IMR-90 (cell line): ENCODE data around the gene ALCAM. TPM values are rescaled to one million over a fixed set of nuclear protein-coding genes. Genes with fewer than 3 reads are reported as not detected.

Experiments used
- ATAC-seq: fragments of 200-7000 bp; cut with Tn5 transposase; 2 replicates; pipeline ENCODE4 v1.9.1; 2020; ENCODE audit warnings: low read depth, mild to moderate bottlenecking, moderate library complexity
- BruUV-seq: library from RNA; stranded (reverse); fragments of 400-500 nt; replicated peaks from 2 replicates; lab custom pipeline; 2021; lab: Mats Ljungman, UMichigan
- CTCF ChIA-PET: fragments of 300-600 bp; formaldehyde crosslinking; extraction: SDS; loops from one replicate; lab custom pipeline; 2021; ENCODE audit warnings: antibody characterized with exemption; lab: Yijun Ruan, JAX
- POLR2A ChIA-PET: fragments of 300-600 bp; sonication (Branson Sonifier 250); formaldehyde crosslinking; loops from one replicate; lab custom pipeline; 2022; ENCODE audit warnings: antibody characterized with exemption; ENCODE audit not compliant: unreplicated experiment; lab: Charles Lee
- DNase-seq: peaks from one replicate; pipeline ENCODE4 v3.0.0; 2013
- H2AFZ ChIP-seq: replicated peaks from 2 replicates; pipeline ENCODE3; 2013; ENCODE audit warnings: low read length, mild to moderate bottlenecking; ENCODE audit not compliant: poor library complexity
- H2AK5ac ChIP-seq: 2 replicates; pipeline ENCODE4 v1.6.1; 2013; ENCODE audit warnings: low read depth, low read length, inconsistent platforms
- H2AK9ac ChIP-seq: replicated peaks from 2 replicates; pipeline ENCODE3; 2013; ENCODE audit warnings: mild to moderate bottlenecking, low read depth, low read length, moderate library complexity; ENCODE audit not compliant: poor library complexity
- H2BK120ac ChIP-seq: 2 replicates; pipeline ENCODE4 v1.6.1; 2013; ENCODE audit warnings: low read depth, low read length, inconsistent platforms
- H2BK15ac ChIP-seq: 3 replicates; pipeline ENCODE4 v1.6.1; 2013; ENCODE audit warnings: low read depth, low read length, inconsistent platforms
- H2BK20ac ChIP-seq: 2 replicates; pipeline ENCODE4 v1.6.1; 2013; ENCODE audit warnings: low read depth, mild to moderate bottlenecking, inconsistent platforms, low read length, moderate library complexity
- H2BK5ac ChIP-seq: 2 replicates; pipeline ENCODE4 v1.6.1; 2013; ENCODE audit warnings: mild to moderate bottlenecking, low read depth, low read length, inconsistent platforms; ENCODE audit not compliant: poor library complexity, severe bottlenecking
- H3K14ac ChIP-seq: replicated peaks from 2 replicates; pipeline ENCODE4 v1.6.1; 2013; ENCODE audit warnings: low read depth, low read length, inconsistent platforms
- H3K18ac ChIP-seq: 2 replicates; pipeline ENCODE4 v1.6.1; 2013; ENCODE audit warnings: low read depth, low read length, control low read depth
- H3K23ac ChIP-seq: 2 replicates; pipeline ENCODE4 v1.6.1; 2013; ENCODE audit warnings: low read depth, low read length, inconsistent platforms
- H3K27ac ChIP-seq: 2 replicates; pipeline ENCODE4 v1.5.1; 2013; ENCODE audit warnings: mild to moderate bottlenecking, control low read depth, low read length; ENCODE audit not compliant: insufficient read depth
- H3K27me3 ChIP-seq: 2 replicates; pipeline ENCODE4 v1.6.1; 2013; ENCODE audit warnings: low read length; ENCODE audit not compliant: control insufficient read depth, insufficient read depth
- H3K36me3 ChIP-seq: 2 replicates; pipeline ENCODE4 v1.6.1; 2013; ENCODE audit warnings: low read length, mixed read lengths; ENCODE audit not compliant: control insufficient read depth, insufficient read depth
- H3K4ac ChIP-seq: 2 replicates; pipeline ENCODE4 v1.6.1; 2013; ENCODE audit warnings: low read depth, low read length, inconsistent platforms
- H3K4me1 ChIP-seq: 2 replicates; pipeline ENCODE4 v1.6.1; 2013; ENCODE audit warnings: low read length, mixed read lengths; ENCODE audit not compliant: control insufficient read depth, insufficient read depth
- H3K4me2 ChIP-seq: 2 replicates; pipeline ENCODE4 v1.6.1; 2013; ENCODE audit warnings: low read depth, mild to moderate bottlenecking, control low read depth, low read length, moderate library complexity
- H3K4me3 ChIP-seq: 2 replicates; pipeline ENCODE4 v1.5.1; 2013; ENCODE audit warnings: low read depth, mild to moderate bottlenecking, control low read depth, low read length, moderate library complexity; ENCODE audit not compliant: insufficient read depth
- H3K56ac ChIP-seq: 2 replicates; pipeline ENCODE4 v1.6.1; 2013; ENCODE audit warnings: low read length, inconsistent platforms; ENCODE audit not compliant: insufficient read depth; ENCODE audit errors: extremely low read depth
- H3K79me1 ChIP-seq, 2 experiments: 2 replicates each; pipeline ENCODE4 v1.6.1; 2013; ENCODE audit warnings: low read length in 2 of 2, inconsistent platforms in 1 of 2, low read depth in 1 of 2
- H3K9ac ChIP-seq: 2 replicates; pipeline ENCODE4 v1.6.1; 2013; ENCODE audit warnings: low read depth, low read length, control low read depth
- H3K9me1 ChIP-seq: 2 replicates; pipeline ENCODE4 v1.6.1; 2013; ENCODE audit warnings: low read length, inconsistent platforms; ENCODE audit not compliant: insufficient read depth
- H3K9me3 ChIP-seq: 2 replicates; pipeline ENCODE4 v1.6.1; 2013; ENCODE audit warnings: low read length; ENCODE audit not compliant: control insufficient read depth, insufficient read depth
- H4K20me1 ChIP-seq: 2 replicates; pipeline ENCODE4 v1.6.1; 2013; ENCODE audit warnings: low read length, inconsistent platforms; ENCODE audit not compliant: insufficient read depth
- H4K5ac ChIP-seq: 2 replicates; pipeline ENCODE4 v1.6.1; 2013; ENCODE audit warnings: mild to moderate bottlenecking, low read depth, low read length, control low read depth
- H4K8ac ChIP-seq, 2 experiments: 2 replicates each; pipeline ENCODE4 v1.6.1; 2013; ENCODE audit warnings: low read depth in 2 of 2, low read length in 2 of 2, control low read depth in 1 of 2, inconsistent platforms in 1 of 2
- H4K91ac ChIP-seq: 2 replicates; pipeline ENCODE4 v1.6.1; 2013; ENCODE audit warnings: low read depth, low read length, inconsistent platforms; ENCODE audit not compliant: insufficient read depth
- CEBPB ChIP-seq: IDR thresholded peaks from 2 replicates; pipeline ENCODE4 v1.6.1; 2012; ENCODE audit warnings: low read depth, low read length, improper control_type of control experiment
- MAFK ChIP-seq: IDR thresholded peaks from 2 replicates; pipeline ENCODE4 v1.6.1; 2012; ENCODE audit warnings: low read depth, low read length, improper control_type of control experiment
- WGBS, 2 experiments: methylation state at CpG; one replicate each; pipeline versions ENCODE4 v1.1.5 to v1.1.7; 2013; ENCODE audit warnings: missing lambda C conversion rate in 2 of 2; ENCODE audit not compliant: insufficient read length in 1 of 2; ENCODE audit errors: extremely low coverage in 2 of 2; 5-methylcytosine and 5-hydroxymethylcytosine counted together
- dilution Hi-C: fragments of 300-500 bp; cut with HindIII; formaldehyde crosslinking; loops from one replicate; pipeline ENCODE4 v1.14.3; 2018; ENCODE audit warnings: low sequenced_read_pairs; ENCODE audit not compliant: unreplicated experiment
- in situ Hi-C: fragments of 300-500 bp; cut with MboI; formaldehyde crosslinking; loops from 3 replicates; pipeline ENCODE4 v1.14.3; 2019; ENCODE audit warnings: low sequenced_read_pairs, inconsistent platforms, mixed read lengths
- intact Hi-C: fragments of 100-400 bp; cut with micrococcal nuclease; formaldehyde crosslinking; loops from 2 replicates; pipeline ENCODE4 v1.10.0; 2022
- polyA plus RNA-seq, 3 experiments: library from polyadenylated mRNA; depleted of rRNA; stranded (reverse); fragments of >200 nt; gene quantifications; 2 replicates each; pipeline ENCODE4 v1.2.3, GENCODE V29; 2012; ENCODE audit warnings: low replicate concordance in 1 of 3
- total RNA-seq: library from RNA; depleted of rRNA; stranded (reverse); fragments of >200 nt; gene quantifications from 2 replicates; pipeline ENCODE4 v1.2.3, GENCODE V29; 2012

The ALCAM gene
- total and polyA plus RNA-seq, 2 of the 4 experiments (the other 2 are of a cell fraction): 117 to 423 TPM

DNA sequence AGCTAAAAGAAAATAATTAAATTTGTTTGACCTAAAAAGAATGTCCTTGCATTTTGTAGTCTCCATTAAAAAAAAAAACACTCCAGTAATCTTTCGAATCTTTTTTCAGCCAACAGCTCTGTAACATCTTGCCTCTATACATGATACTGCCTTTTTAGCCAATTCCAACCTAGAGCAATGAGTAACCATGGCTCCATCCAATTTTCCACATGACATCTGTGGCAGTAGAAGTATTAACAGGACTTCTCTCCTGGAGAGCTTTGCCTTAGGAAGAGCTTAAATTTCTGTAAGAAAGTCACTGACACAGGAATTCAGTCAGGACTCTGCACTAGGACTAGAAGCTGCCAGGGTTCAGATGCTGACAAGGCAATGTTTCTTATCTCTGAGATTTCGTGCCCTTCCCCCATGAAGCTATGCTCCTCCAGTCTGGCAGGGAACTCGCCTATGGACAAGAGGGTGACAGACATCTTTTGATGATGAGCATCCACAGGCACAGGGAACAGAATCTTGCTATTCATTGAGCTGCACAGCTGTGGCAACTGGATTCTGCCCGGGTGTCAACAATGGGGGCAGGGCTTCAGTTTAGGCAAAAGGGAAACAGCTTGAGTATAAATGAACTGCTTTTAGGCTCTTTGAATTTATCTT, 81.8 kb downstream of the ALCAM start:
- peak overlapping the region; percentile 74 for H3K23ac ChIP-seq
- peak overlapping the region; percentile 31 for H2BK5ac ChIP-seq
- peak overlapping the region; percentile 2; the same call in 1 of the 2 replicates for H4K5ac ChIP-seq
- no peaks in the 10 kb centered on the region for H3K9me3 ChIP-seq
- peak; percentile 61 for ATAC-seq
- WGBS, 2 experiments: no CpG with 5 or more reads among the region's 4 CpGs
- H3K36me3 ChIP-seq: no peaks in the 10 kb centered on the region
- no peak overlapping the region for H3K9ac ChIP-seq
- BruUV-seq: no TSS peak
- H2AK5ac ChIP-seq: peak overlapping the region; percentile 29; the same call in 1 of the 2 replicates
- peak overlapping the region; percentile 66 for H3K4ac ChIP-seq
- TF ChIP-seq MAFK (0 out of 2 replicates have a peak, but pooled peaks have one; percentile 13), CEBPB (no peak)
- H3K4me2 ChIP-seq: peak overlapping the region; percentile 50
- H3K9me1 ChIP-seq: peaks cover 12% of the 10 kb centered on the region
- H4K91ac ChIP-seq: peak overlapping the region; percentile 66
- H3K56ac ChIP-seq: no peak overlapping the region
- H2AK9ac ChIP-seq: peak overlapping the region; percentile 48
- peak overlapping the region; percentile 26 for H2AFZ ChIP-seq
- peak; percentile 29 for DNase-seq
- H3K27me3 ChIP-seq: no peaks in the 10 kb centered on the region
- CTCF ChIA-PET: interaction anchor here (0.7 to 1.0 kb wide), 2 partner anchors 10 to 18 kb away, joined by 3 read pairs; no protein-coding TSS in a partner anchor
- H2BK120ac ChIP-seq: peak overlapping the region; percentile 63; the same call in 1 of the 2 replicates
- peak overlapping the region; percentile 0; the same call in 1 of the 2 replicates for H3K27ac ChIP-seq
- peak overlapping the region; percentile 10 for H3K18ac ChIP-seq
- dilution Hi-C loops: no loop called here
- peaks cover 23 to 46% of the 10 kb centered on the region in 2 experiments for H3K79me1 ChIP-seq
- intact Hi-C loops: no loop called here
- H2BK20ac ChIP-seq: no peak overlapping the region; the same call in 1 of the 2 replicates
- H3K4me3 ChIP-seq: no peak overlapping the region
- H3K14ac ChIP-seq: peak overlapping the region; percentile 61; the same call in 1 of the 2 replicates
- H3K4me1 ChIP-seq: peaks cover 10% of the 10 kb centered on the region
- POLR2A ChIA-PET: no interaction called here
- no peak overlapping the region for H2BK15ac ChIP-seq
- H4K20me1 ChIP-seq: peaks cover 3% of the 10 kb centered on the region; the same call in 1 of the 2 replicates
- in situ Hi-C loops: no loop called here
- H4K8ac ChIP-seq: peak overlapping the region in 1 of 2 experiments; percentile 64; a peak in 2 of 4 replicates
